GM21367 (cell line): ENCODE measurements around the gene LIN37.

Source experiments
- ATAC-seq: cut with Tn5 transposase; IDR thresholded peaks from one replicate; pipeline ENCODE4 v1.9.1; 2021; ENCODE audit not compliant: unreplicated experiment

Gene LIN37

DNA sequence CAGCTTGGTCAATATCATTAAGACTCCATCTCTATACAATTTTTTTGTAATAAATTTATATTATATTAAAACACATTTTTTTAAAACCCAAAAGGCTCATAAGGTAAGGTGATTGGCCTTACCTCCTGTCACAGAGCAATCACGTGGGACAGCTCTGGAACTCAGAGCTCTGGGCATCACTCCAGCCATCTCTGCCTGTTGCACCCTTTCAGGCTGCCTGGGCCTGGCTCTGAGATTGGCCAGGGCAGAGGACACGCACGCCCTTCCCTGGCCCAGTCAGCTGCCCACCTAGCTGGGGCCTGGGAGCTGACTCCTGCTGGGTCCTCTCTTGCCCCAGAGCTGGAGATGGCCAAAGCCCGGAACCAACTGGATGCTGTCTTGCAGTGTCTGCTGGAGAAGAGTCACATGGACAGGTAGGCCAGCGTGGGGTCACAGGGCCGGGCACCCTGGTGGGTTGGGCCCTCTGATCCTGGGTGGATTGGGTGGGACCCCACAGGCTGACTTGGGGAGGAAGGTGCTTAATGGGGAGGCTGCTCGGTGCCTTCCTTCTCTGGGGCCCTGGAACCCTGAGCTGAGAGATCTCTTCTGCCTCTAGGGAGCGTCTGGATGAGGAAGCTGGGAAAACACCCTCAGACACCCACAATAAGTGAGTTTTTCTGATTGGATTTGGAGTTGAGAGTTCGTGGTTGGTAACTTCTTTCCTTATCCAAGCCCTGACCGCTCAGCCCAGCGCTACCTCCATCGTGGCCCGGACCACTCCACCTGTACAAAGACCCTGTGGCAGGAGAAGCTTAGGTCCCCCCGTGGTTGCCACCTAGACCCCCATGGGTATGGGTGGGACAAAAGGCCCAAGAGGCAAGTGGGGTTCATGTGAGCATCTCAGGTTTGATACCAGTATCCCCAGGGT is 3.7 kb downstream of the LIN37 start:
- no peak for ATAC-seq

DNA sequence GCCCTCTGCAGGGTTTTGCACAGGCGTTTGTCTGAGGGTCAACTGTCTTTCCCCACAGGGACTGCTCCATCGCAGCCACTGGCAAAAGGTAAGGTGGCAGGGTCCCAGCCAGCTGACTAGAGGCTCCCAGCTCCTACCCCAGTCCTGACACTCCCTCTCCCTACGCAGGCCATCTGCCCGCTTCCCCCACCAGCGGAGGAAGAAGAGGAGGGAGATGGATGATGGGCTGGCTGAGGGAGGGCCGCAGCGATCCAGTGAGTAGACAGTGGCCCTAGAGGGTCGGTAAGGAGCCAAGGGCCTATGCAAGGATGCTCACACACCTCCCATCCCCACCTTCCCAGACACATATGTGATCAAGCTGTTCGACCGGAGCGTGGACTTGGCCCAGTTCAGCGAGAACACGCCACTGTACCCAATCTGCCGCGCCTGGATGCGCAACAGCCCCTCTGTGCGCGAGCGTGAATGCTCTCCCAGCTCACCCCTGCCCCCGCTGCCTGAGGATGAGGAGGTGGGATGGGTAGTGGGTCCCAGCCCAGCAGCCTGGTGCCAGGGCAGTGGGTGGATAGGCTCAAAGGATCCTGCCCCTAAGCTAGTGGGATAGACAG is 4.5 kb downstream of the LIN37 start:
- ATAC-seq = no peak

DNA sequence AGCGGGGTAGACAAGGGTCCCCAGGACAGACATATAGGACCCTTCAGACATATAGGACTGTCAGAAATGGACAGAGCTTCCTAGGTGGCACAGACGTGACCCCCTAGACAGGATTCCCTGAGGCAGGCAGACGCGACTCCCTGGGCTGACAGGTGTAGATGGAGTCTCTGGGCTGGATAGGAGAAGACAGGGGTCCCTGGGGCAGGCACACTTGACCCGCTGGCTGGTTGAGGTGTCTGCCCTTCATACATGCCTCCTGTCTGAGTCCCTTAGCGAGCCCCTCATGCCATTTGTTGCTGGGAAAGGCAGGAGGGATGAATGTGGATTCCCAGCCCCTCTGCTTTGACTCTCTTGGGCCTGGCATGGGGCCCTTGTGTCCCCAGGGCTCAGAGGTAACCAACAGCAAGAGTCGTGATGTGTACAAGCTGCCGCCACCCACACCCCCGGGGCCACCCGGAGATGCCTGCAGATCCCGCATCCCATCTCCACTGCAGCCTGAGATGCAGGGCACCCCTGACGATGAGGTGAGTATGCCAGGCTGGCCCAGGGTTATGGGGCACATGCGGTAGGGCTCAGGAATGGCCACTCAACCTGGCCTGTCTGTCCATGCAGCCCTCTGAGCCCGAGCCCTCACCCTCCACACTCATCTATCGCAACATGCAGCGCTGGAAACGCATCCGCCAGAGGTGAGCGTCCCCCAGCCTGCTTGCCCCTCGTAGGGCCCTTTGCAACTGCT is 5.4 kb downstream of the LIN37 start:
- ATAC-seq = no peak

DNA sequence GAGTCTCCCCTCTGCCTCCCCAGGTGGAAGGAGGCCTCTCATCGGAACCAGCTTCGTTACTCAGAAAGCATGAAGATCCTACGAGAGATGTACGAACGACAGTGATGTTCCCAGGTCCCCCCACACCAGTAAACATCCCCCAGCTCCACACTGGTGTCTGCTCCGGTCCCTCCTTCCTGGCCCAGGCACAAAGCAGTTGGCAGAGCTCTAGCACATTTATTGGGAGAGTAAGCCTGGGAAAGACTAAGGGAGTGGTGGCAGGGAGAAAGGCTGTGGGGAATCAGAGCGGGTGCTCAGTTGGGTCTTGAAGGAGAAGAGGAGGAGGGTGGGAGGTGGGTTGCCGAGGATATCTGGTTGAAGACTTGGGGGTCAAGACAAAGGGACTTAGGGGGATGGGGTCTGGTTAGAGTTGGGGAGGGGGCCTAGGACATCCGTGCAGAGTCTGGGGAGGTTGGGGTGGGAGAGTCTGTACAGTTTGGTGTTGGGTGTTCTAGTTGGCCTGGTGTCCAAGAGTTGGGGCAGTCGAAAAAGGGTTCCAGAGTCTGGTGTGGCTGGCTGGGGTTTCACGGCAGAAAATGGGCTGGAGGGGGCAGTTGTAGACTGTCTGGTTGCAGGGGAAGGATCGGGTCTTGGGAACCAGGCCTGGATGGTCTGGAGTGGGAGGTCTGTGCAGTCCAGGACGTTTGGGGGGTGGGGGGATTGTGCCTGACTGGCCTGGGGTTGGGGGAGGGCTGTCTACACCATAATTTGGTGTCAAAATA is 6.2 kb downstream of the LIN37 start:
- no peak for ATAC-seq

DNA sequence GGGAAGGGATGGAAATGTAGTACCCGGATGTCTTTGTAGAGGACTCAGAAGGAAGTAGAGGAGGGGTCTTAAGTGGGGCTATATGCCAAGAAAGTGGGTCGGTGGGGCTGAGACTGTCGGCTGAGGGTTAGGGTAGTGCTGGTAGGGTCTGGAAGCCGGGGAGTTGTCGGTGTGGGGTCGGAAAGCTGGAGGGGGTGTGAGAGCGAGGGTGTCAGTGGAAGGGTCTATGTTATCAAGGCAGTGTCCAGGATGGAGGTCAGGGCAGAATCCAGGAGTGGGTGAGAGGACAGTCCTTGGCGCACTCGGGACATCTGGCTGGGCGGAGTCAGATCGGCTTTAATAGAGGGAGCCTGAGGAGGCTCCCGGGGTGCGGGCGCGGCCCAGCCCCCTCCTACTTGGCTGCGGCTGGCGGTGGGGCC is 6.8 kb downstream of the LIN37 start:
- ATAC-seq = no peak

DNA sequence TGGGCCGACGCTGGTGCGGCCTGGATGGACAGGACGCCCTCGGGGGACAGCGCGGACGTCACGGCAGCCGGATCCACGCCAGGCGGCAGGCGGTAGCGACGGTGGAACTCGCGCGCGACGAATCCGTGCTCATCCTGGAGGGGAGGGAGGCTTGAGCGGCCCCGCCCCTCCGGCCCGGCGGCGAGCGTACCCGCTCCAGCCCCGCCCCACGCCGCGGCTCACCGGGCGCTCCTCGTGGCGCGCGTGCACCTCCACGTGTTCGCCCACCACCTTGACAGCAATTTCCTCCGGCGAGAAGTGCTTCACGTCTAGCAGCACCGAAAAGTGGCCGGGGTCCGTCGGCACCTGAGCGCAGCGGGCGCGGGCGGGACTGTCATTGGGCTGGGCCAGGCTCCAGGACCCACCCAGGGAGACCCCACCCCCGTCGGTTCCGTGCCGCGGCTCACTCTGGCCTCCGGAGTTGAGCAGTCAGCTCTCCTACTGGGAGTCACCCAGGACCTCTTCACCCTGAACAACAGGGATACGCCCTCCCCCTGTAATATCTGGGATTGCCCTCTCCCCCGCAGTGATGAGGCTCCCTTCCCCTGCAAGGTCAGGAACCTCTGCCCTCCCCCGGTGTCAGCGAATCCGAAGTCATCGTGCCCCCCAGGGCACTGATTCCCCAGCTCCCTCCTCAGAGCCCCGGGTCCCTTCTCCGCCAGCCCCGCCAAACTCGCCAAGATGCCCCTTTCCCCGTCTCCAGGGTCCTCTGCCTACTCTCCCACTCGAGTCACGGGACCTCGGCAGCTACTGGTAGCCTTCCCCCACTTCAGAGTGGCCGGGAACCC is 7.4 kb downstream of the LIN37 start:
- ATAC-seq = no peak

DNA sequence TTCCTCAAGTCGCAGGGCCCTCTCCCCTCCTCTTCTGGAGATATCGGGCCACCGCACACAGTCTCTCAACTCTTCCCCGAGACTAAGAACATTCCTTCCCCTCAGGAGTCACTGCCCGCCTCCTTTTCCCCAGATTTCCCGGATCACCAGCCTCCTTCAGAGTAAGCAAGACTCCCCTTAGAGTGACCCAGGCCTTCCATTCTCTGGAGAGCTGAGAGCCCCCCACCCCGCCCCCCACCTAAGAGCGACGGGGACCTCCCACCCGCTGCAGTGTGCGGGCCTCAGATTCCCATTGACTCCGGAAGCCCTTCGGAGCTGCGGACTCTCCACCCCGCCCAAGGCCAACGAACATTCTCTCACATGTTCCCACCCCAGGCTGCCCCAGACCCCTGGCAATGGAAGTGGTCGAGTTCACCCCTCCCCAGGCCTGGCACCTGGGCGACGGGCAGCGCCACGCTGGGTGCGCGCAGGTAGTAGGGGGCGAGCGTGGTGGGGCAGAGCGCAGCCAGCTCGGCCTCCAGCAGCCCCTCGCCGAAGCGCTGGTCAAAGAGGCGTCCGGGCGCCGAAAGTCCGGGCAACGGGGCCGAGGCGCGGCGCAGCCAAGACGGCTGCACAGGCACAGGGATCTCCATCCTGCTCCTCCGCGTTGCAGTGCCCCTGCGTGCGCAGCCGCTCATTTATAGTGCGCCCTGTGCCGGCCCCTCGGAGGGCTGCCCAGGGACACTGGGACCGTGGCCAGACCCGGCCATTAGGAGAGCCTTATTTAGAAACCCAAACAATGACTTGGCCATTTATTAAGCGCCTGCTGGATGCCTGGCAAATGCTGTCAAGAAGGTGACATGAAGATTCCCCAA is 8.2 kb downstream of the LIN37 start, which contains the start of gene HSPB6:
Gene HSPB6 (minus strand): TSS at position 653 of the 854 bp plus-strand sequence. CDS start 21 bp downstream, at position 632.
- ATAC-seq = no peak

DNA sequence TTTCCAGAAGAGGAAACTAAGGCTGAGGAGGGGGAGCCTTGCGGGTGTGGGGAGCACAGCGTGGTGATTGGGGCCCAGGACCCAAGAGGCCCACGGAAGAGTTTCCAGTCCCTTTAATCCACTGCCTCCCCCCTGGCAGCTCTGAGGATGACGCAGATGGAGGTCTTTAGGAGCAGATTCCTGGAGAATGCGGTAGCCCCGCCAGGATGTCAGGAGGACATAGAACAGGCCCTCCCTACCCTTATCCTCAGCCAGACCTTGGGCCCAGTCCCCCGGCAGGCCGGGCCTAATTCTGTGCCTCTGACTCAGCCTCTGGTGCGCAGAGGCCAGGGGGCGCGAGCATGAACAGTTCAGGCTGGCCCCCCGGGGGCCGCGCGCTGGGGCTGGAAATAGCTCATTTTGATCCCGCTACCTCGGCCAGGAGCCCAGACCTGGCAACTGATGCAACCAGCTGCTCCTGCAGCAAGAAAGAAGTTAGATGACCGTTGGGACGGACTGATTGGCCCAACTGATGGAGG is 8.9 kb downstream of the LIN37 start:
- ATAC-seq = no peak

DNA sequence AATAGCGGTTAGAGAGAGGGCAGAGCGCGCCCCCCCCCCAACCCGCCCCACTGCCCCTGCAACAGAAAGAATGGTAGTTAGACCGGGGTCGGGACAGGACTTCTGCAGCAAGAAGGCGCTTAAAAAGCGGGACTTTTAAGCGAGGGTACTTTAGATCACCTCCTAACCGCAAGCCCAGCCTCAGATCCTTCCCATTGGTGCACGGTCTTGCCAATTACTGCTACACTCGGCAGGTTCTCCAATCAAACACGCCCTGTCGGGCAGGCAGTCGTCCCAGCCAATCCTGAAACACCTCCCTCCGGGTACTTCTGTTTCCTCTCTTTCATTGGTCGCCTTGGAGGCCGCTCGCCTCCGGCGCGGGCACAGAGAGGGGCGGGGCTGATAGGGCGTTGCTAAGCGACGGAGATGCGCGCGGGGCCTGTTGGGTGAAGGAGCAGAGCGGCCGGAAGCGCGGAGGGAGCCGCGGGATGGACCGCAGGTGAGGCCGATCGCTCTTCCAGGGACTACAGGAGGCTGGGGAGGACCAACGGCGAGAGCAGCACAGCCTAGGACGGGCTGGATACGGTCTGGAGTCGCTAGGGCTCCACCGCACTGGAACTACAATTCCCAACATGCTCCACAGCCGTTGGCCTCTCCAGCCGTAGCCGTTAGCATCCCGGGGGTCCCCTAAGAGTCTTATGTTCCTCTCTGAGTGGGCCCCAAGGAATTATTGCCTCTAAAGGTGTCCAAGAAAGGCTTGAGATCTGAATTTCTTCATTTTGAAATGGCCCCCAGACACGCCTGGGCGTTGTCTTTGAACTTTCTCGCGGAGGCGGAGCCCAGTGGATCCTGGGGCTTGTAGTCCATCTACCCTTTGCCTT is 9.6 kb downstream of the LIN37 start, which contains the start of gene PROSER3:
Gene PROSER3 (plus strand): TSS at position 428 of the 860 bp plus-strand sequence. CDS start 40 bp downstream, at position 468.
- peak; percentile 86 for ATAC-seq

DNA sequence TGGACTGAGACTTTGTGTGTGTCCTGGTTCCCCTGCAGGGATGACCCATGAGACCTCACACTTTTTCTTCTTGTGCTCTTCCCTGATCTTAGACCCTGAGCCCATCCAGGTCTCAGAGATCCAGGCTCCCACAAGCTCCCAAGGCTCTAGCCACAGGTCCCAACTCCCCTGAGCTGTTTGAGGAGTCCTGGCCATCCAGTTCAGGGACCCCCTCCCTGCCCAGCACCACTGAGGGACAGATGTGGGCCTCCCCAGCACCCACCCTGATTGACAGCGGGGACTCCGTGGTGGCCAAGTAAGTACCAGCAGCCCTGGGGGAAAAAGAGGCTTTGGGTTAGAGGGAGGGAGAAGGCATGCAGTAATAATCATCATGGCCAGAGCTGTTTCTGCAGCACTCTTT is 11.3 kb downstream of the LIN37 start:
- no peak for ATAC-seq

DNA sequence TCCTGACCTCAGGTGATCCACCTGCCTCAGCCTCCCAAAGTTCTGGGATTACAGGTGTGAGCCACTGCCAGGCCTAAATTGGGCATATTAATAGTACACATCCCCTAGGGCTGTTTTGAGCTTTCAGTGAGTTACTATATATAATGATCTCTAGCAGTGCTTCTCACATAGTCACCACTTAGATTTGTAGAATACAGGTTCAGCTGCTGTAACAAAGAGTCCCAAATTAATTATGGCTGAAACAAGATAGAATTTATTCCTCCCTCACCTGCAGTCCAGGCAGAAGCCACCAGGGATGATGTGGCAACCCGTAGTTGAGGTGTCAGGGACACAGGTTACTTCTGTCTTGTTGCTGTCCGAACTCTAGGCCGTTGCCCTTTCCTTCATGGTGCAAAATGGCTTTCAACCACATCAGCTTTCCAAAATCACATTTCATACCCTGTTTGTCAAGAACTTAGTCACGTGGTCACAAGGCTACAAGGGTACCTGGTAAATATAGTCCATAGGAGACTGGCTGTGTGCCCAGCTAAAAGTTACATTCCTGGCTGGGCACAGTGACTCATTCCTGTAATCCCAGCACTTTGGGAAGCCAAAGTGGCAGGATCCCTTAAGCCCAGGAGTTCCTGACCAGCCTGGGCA is 12.5 kb downstream of the LIN37 start:
- no peak for ATAC-seq

DNA sequence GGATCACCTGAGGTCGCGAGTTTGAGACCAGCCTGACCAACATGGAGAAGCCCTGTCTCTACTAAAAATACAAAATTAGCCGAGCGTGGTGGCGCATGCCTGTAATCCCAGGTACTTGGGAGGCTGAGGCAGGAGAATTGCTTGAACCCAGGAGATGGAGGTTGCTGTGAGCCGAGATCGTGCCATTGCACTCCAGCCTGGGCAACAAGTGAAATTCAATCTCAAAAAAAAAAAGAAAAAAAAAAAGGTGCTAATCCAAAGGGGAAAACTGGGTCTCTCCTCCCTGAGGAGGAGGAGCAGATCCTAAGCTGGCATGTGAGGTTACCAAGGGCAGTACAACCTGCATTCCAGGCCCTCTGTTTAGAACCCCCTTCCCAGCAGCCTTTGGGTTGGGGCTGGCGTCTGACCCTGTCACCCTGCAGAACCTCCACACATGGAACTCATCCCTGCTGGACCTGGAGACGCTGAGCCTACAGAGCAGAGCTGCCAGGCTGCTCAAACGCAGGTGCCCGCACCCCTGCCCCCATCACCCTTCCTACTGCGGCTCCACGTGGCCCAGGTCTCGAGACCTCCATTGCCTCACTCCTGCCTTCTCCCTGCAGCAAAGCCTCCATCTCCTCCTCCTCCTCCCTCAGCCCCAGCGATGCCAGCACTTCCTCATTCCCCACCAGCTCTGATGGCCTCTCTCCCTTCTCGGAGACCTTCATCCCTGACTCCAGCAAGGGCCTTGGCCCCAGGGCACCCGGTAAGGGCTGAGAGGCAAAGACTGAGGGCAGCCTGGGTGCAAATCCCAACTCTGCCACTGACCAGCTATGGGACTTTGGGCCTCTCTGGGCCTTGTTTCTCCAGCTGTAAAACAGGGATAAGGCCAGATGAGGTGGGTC is 16.3 kb downstream of the LIN37 start:
- no peak for ATAC-seq

DNA sequence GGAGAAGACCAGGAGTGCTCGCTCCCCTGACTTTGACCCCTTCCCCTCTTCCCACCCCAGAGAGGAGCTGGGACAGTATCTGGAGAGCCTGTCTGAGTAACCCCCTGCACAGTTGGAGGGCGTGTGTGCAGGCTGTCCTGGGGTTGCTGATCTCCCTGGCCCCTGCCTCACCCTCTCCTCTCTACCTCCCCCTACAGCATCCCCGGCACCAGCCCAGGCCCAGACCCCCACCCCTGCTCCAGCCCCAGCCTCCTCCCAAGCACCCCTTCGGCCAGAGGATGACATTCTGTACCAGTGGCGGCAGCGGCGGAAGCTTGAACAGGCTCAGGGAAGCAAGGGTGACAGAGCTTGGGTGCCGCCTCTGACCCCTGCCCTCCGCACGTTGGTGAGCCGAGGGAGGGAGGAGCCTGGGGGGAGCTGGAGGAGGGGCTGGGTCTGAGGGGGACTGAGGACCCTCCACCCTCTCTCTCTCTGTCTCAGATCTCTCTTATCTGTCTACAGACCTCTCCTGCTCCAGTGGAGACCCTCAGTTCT is 18.3 kb downstream of the LIN37 start:
- no peak for ATAC-seq

DNA sequence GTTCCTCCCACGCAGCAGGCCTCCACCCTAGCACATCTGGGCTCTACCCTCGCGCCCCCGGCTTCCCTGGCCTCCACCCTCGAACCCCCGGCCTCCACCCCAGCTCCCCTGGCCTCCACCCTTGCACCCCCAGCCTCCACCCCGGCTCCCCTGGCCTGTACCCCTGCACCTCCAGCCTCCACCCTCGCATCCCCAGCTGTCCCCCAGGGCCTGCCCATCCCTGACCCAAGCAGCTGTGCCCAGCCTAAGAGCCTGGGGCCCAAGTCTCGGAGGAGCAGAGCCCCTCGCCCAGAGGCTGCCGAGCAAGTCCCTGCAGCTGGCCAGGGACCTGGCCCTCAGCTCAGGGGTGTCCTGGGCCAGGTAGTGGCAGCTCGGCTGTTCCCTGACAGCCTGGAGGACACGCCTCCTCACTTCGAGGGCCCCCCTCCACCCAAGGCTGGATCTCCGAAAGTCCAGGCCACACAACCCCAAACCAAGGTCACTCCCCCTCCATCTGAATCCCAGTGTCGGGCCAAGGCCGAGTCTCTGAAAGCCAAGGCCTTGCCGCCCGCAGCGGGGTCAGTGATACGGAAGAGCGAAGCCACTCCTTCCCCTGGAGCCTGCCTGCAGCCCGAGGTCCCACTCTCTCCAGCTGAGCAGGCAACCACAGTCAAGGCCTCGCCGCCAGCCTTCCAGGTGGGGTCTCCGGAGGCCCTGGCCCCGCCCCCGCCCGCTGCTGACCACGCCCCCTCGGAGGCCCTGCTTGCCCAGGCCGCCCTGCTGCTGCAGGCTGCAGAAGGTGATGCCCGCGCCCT is 19.1 kb downstream of the LIN37 start:
- ATAC-seq = no peak

DNA sequence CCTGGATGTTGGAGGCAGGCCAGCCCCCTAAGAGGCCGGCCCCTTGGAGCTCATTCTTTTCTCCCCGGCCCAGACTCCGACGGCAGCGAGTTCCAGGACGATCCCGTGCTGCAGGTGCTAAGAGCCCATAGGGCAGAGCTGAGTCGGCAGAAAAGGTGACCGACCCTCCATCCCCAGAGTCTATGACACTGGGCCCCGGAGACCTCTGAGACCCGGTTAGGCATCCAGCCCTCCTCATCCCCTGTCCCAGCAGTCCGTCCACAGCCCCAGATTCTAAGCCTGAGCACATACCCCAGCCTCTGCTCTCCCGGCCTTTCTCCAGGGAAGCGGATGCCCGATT is 19.7 kb downstream of the LIN37 start:
- no peak for ATAC-seq
